GM19099 (cell line): ENCODE measurements around the gene CRB2.

Source experiments
- POLR2A ChIP-seq: IDR thresholded peaks from 3 replicates; pipeline ENCODE4 v1.6.1; 2011; ENCODE audit warnings: low read depth; ENCODE audit not compliant: insufficient read length; ENCODE audit errors: extremely low read depth

The CRB2 gene

GRCh38 chr9:123362856-123363255 lies 6.9 kb downstream of the CRB2 start:
- TF ChIP-seq POLR2A, result no peak

GRCh38 chr9:123364241-123364824 lies 8.3 kb downstream of the CRB2 start:
- TF ChIP-seq POLR2A, result no peak

GRCh38 chr9:123365287-123365880 lies 9.4 kb downstream of the CRB2 start:
- TF ChIP-seq POLR2A, result no peak

- TF ChIP-seq POLR2A, result no peak
Measured at GRCh38 chr9:123365881-123366528, 10.0 kb downstream of the CRB2 start.

GRCh38 chr9:123368023-123368422 lies 12.0 kb downstream of the CRB2 start:
- no peak for TF ChIP-seq POLR2A

- TF ChIP-seq POLR2A, result no peak
Measured at GRCh38 chr9:123368536-123369153, 12.6 kb downstream of the CRB2 start.

- no peak for TF ChIP-seq POLR2A
Measured at GRCh38 chr9:123369296-123369695, 13.3 kb downstream of the CRB2 start.

GRCh38 chr9:123370108-123370507 lies 14.1 kb downstream of the CRB2 start:
- TF ChIP-seq POLR2A, result no peak

GRCh38 chr9:123370526-123371227 lies 14.7 kb downstream of the CRB2 start:
- no peak for TF ChIP-seq POLR2A

- TF ChIP-seq POLR2A, result no peak
Measured at GRCh38 chr9:123371228-123371584, 15.2 kb downstream of the CRB2 start.

GRCh38 chr9:123371805-123372590 lies 16.0 kb downstream of the CRB2 start:
- no peak for TF ChIP-seq POLR2A

GRCh38 chr9:123372766-123373446 lies 16.9 kb downstream of the CRB2 start:
- TF ChIP-seq POLR2A, result no peak

GRCh38 chr9:123373447-123373923 lies 17.5 kb downstream of the CRB2 start:
- no peak for TF ChIP-seq POLR2A

- no peak for TF ChIP-seq POLR2A
Measured at GRCh38 chr9:123373946-123374345, 17.9 kb downstream of the CRB2 start.
